Body of pancreas (tissue), 4 donors: Measurements from ENCODE around the gene RANBP3. TPM values are rescaled to one million over a fixed set of nuclear protein-coding genes. Genes with fewer than 3 reads are reported as not detected.

Source experiments
- ATAC-seq: fragments of 150-250 bp; one replicate; pipeline ENCODE4 v1.9.1; 2016
- DNase-seq, 4 donors: peaks; one replicate each; pipeline ENCODE4 v3.0.0-alpha.2; 2019
- H3K27ac ChIP-seq, 4 donors: fragments of 200-600 bp; sonication (generic); 1 replicate in 3 of 4; 2 replicates in 1 of 4; pipeline versions ENCODE4 v1.5.1 to v1.6.1; 2016 to 2019; ENCODE audit warnings: mild to moderate bottlenecking in 1 of 4, mixed read lengths in 1 of 4, moderate library complexity in 1 of 4
- H3K27me3 ChIP-seq, 2 donors: fragments of 200-600 bp; sonication (generic); one replicate each; pipeline ENCODE4 v1.6.0; 2016; ENCODE audit warnings: mild to moderate bottlenecking in 1 of 2
- H3K36me3 ChIP-seq, 2 donors: fragments of 200-600 bp; sonication (generic); replicated peaks in 1 of 2; 2 replicates each; pipeline ENCODE4 v1.5.1; 2016; ENCODE audit warnings: low read depth in 2 of 2; ENCODE audit not compliant: insufficient read depth in 1 of 2
- H3K4me1 ChIP-seq: fragments of 200-600 bp; sonication (generic); one replicate; pipeline ENCODE4 v1.6.0; 2016
- H3K4me3 ChIP-seq, 2 donors: fragments of 200-600 bp; sonication (generic); 1 replicate in 1 of 2; 2 replicates in 1 of 2; pipeline ENCODE4 v1.5.1; 2016 to 2019
- H3K9me3 ChIP-seq, 3 donors: fragments of 200-600 bp; sonication (generic); 1 replicate in 2 of 3; 2 replicates in 1 of 3; pipeline ENCODE4 v1.5.1; 2016
- CTCF ChIP-seq, 7 experiments: fragments of 450-650 bp in 4 of 7; fragments of 200-600 bp in 3 of 7; sonication (generic) in 3 of 7; IDR thresholded peaks; one replicate each; pipeline ENCODE4 v1.5.1; 2016 to 2019; ENCODE audit warnings: antibody characterized with exemption in 7 of 7
- POLR2A ChIP-seq, 3 donors: fragments of 450-650 bp; IDR thresholded peaks; one replicate each; pipeline ENCODE4 v1.6.1; 2016; ENCODE audit warnings: antibody characterized with exemption in 3 of 3, mild to moderate bottlenecking in 2 of 3
- WGBS, 2 donors: methylation state at CpG; one replicate each; pipeline ENCODE4 v1.1.5; 2017; 5-methylcytosine and 5-hydroxymethylcytosine counted together
- intact Hi-C: fragments of 100-400 bp; cut with DNase I; formaldehyde crosslinking; loops from one replicate; pipeline ENCODE4 v1.15.1; 2023
- total RNA-seq, 2 donors: library from RNA; depleted of rRNA; stranded (reverse); fragments of >200 nt; gene quantifications; one replicate each; pipeline ENCODE4 v1.1.0, GENCODE V29; 2016

RANBP3 gene
- total RNA-seq, 2 donors from 2014 or later: 62.0 to 90.0 TPM

- ATAC-seq (no peak), DNase-seq (no peak)
- WGBS, 2 donors: 78 to 87% methylated on average over 16 to 18 of the region's 18 CpGs
- intact Hi-C loops: no loop called here
- no peak overlapping the region for H3K4me3 ChIP-seq
- peak overlapping the region in 3 of 4 donors; percentile 22 to 63 (median 45) for H3K27ac ChIP-seq
- TF ChIP-seq POLR2A (IDR thresholded peaks at IDR 0.05): no peak
- TF ChIP-seq CTCF (IDR thresholded peaks at IDR 0.05): no peak
- H3K27me3 ChIP-seq: no peaks in the 10 kb centered on the region
- no peaks in the 10 kb centered on the region for H3K36me3 ChIP-seq
- H3K4me1 ChIP-seq: peaks cover 66% of the 10 kb centered on the region
- H3K9me3 ChIP-seq: no peaks in the 10 kb centered on the region
Measured at GRCh38 chr19:5952193-5953029, 25.5 kb downstream of the RANBP3 start.

GRCh38 chr19:5951338-5951861 lies 26.5 kb downstream of the RANBP3 start:
- Histone ChIP-seq H3K36me3 (no peaks in the 10 kb centered on the region), H3K27me3 (no peaks in the 10 kb centered on the region), H3K4me1 (peaks cover 57% of the 10 kb centered on the region), H3K27ac (no peak overlapping the region), H3K9me3 (no peaks in the 10 kb centered on the region), H3K4me3 (no peak overlapping the region)
- TF ChIP-seq POLR2A (IDR thresholded peaks at IDR 0.05): no peak
- TF ChIP-seq CTCF (IDR thresholded peaks at IDR 0.05): no peak
- DNase-seq (no peak), ATAC-seq (no peak)
- intact Hi-C loops: no loop called here
- 48 to 81% methylated on average over 18 to 19 of the region's 19 CpGs for WGBS, 2 donors

- intact Hi-C loops: no loop called here
- Histone ChIP-seq H3K4me1 (peaks cover 50% of the 10 kb centered on the region), H3K9me3 (no peaks in the 10 kb centered on the region), H3K27me3 (no peaks in the 10 kb centered on the region), H3K36me3 (no peaks in the 10 kb centered on the region), H3K4me3 (no peak overlapping the region), H3K27ac (no peak overlapping the region)
- TF ChIP-seq CTCF (IDR thresholded peaks at IDR 0.05): no peak
- no peak for TF ChIP-seq POLR2A (IDR thresholded peaks at IDR 0.05)
- DNase-seq (no peak), ATAC-seq (no peak)
- WGBS, 2 donors: 77 to 80% methylated on average over 3 of the region's 3 CpGs
Measured at GRCh38 chr19:5950741-5951140, 27.2 kb downstream of the RANBP3 start.

- Histone ChIP-seq H3K9me3 (no peaks in the 10 kb centered on the region), H3K27me3 (no peaks in the 10 kb centered on the region), H3K27ac (no peak overlapping the region), H3K4me3 (no peak overlapping the region), H3K36me3 (no peaks in the 10 kb centered on the region), H3K4me1 (peaks cover 42% of the 10 kb centered on the region)
- WGBS, 2 donors: 83 to 91% methylated on average over 3 to 13 of the region's 13 CpGs
- intact Hi-C loops: no loop called here
- TF ChIP-seq POLR2A (IDR thresholded peaks at IDR 0.05) (no peak), CTCF (IDR thresholded peaks at IDR 0.05) (no peak)
- ATAC-seq (no peak), DNase-seq (peak in 2 of 4 donors; percentile 36)
Measured at GRCh38 chr19:5949792-5950305, 28.1 kb downstream of the RANBP3 start.
